Measurements from ENCODE around the gene PXDN. TPM values are rescaled to one million over a fixed set of nuclear protein-coding genes. Genes with fewer than 3 reads are reported as not detected.
"Not testable (repeated sequence)": the region's sequence is repeated elsewhere in the genome, so short reads cannot be mapped to it uniquely, and the experiment has no call there.

PXDN gene
- total RNA-seq, 1 experiment from 2014 or later: 96.1 TPM

DNA sequence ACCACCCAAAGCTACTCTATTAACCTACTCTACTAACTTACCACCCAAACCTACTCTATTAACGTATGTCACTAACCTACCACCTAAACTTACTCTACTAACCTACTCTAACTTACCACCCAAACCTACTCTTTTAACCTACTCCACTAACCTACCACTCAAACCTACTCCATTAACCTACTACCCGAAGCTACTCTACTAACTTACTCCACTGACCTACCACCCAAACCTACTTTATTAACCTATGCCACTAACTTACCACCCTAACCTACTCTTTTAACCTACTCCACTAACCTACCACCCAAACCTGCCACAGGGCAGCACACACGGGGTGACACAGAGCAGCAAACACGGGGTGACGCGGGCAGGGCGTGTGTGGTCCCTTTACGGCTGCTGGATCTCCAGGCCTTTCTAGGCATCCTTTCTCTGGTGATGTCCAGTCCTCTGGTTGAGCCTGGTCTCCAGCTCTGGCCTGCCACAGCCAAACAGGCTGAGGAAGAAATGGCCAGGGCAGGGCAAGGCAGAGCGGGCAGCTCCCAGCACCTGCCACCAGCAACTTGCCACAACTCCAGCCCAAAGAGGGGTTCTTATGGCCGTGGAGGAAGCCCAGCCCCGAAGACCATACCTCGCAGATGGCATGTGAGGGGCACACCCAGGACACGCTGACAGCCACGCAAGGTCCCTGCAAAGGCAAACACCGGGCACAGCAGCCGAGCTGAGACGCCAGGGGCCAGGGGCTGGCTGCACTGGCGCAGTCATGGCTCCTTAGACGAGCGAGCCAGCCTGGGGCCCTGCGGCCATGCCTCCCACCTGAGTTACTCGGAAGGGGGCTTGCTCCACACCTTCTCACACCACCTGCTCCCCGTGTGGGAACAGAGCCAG, 25.7 kb downstream of the PXDN start:
- H3K27me3 Mint-ChIP-seq (ENCODE audit: insufficient read depth, unreplicated experiment): no peaks in the 10 kb centered on the region
- POLR2A ChIA-PET: interaction anchor here (1.0 to 2.4 kb wide), 5 partner anchors 10 to 87 kb away, joined by 3 to 25 read pairs (median 5); no protein-coding TSS in a partner anchor
- TF ChIP-seq CTCF (IDR thresholded peaks at IDR 0.05; ENCODE audit: unreplicated experiment): no peak
- H3K36me3 Mint-ChIP-seq (ENCODE audit: insufficient read depth, unreplicated experiment): peaks cover 4% of the 10 kb centered on the region
- H3K4me3 Mint-ChIP-seq (ENCODE audit: unreplicated experiment): peak overlapping the region; percentile 0
- CTCF ChIA-PET: interaction anchor here (0.5 to 2.6 kb wide), 7 partner anchors 11 to 1676 kb away, joined by 3 to 11 read pairs (median 3); no protein-coding TSS in a partner anchor
- BruUV-seq (replicated peaks): no TSS peak
- peak overlapping the region; percentile 94 for H3K27ac Mint-ChIP-seq (ENCODE audit: low read depth, unreplicated experiment)
- H3K9me3 Mint-ChIP-seq (ENCODE audit: unreplicated experiment): no peaks in the 10 kb centered on the region
- peaks cover 34% of the 10 kb centered on the region for H3K4me1 Mint-ChIP-seq (ENCODE audit: insufficient read depth, unreplicated experiment)
- DNase-seq (ENCODE audit: unreplicated experiment): no peak
- intact Hi-C loops (cut with micrococcal nuclease): no loop called here

DNA sequence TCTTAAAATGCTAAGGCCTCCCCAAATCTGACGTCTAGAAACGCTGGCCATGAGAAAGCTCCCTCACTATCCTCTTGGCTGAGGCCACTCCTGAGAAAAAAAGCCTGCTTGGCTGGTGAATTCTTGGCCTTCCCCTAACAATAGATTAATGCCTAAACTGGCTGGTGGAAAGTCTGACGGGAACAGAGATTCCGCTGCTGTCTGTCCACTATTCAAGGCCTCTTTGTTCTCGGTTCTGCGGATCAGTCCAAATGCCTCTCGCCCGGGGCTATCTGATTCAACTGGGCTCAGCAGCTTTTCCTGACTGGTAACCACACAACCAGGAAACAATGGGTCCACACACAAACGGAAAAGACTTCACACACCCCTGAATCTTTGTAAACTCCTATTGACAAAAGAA, 27.2 kb downstream of the PXDN start:
- POLR2A ChIA-PET: interaction anchor here (1.0 to 2.4 kb wide), 7 partner anchors 9 to 41 kb away, joined by 3 to 25 read pairs (median 5); no protein-coding TSS in a partner anchor
- H3K27me3 Mint-ChIP-seq (ENCODE audit: insufficient read depth, unreplicated experiment): no peaks in the 10 kb centered on the region
- peaks cover 34% of the 10 kb centered on the region for H3K4me1 Mint-ChIP-seq (ENCODE audit: insufficient read depth, unreplicated experiment)
- no peaks in the 10 kb centered on the region for H3K9me3 Mint-ChIP-seq (ENCODE audit: unreplicated experiment)
- peak; percentile 78 for DNase-seq (ENCODE audit: unreplicated experiment)
- H3K27ac Mint-ChIP-seq (ENCODE audit: low read depth, unreplicated experiment): peak overlapping the region; percentile 94
- peaks cover 4% of the 10 kb centered on the region for H3K36me3 Mint-ChIP-seq (ENCODE audit: insufficient read depth, unreplicated experiment)
- intact Hi-C loops (cut with micrococcal nuclease): no loop called here
- BruUV-seq (replicated peaks): no TSS peak
- no peak for TF ChIP-seq CTCF (IDR thresholded peaks at IDR 0.05; ENCODE audit: unreplicated experiment)
- CTCF ChIA-PET: interaction anchor here (0.8 to 2.6 kb wide), 4 partner anchors 9 to 85 kb away, joined by 3 to 11 read pairs (median 5); no protein-coding TSS in a partner anchor
- peak overlapping the region; percentile 23 for H3K4me3 Mint-ChIP-seq (ENCODE audit: unreplicated experiment)

GRCh38 chr2:1716441-1716840, 27.9 kb downstream of the PXDN start:
- peak overlapping the region; percentile 94 for H3K27ac Mint-ChIP-seq (ENCODE audit: low read depth, unreplicated experiment)
- ChIA-PET CTCF (no interaction called here), POLR2A (interaction anchor here (1.5 to 2.4 kb wide), 3 partner anchors 8 to 15 kb away, joined by 6 to 25 read pairs (median 17); no protein-coding TSS in a partner anchor)
- intact Hi-C loops (cut with micrococcal nuclease): no loop called here
- no peak for DNase-seq (ENCODE audit: unreplicated experiment)
- peaks cover 34% of the 10 kb centered on the region for H3K4me1 Mint-ChIP-seq (ENCODE audit: insufficient read depth, unreplicated experiment)
- H3K36me3 Mint-ChIP-seq (ENCODE audit: insufficient read depth, unreplicated experiment): peaks cover 4% of the 10 kb centered on the region
- TF ChIP-seq CTCF (IDR thresholded peaks at IDR 0.05; ENCODE audit: unreplicated experiment): no peak
- no peaks in the 10 kb centered on the region for H3K9me3 Mint-ChIP-seq (ENCODE audit: unreplicated experiment)
- no peak overlapping the region for H3K4me3 Mint-ChIP-seq (ENCODE audit: unreplicated experiment)
- no peaks in the 10 kb centered on the region for H3K27me3 Mint-ChIP-seq (ENCODE audit: insufficient read depth, unreplicated experiment)
- BruUV-seq (replicated peaks): no TSS peak

- H3K36me3 Mint-ChIP-seq (ENCODE audit: insufficient read depth, unreplicated experiment); CTCF ChIA-PET; H3K27ac Mint-ChIP-seq (ENCODE audit: low read depth, unreplicated experiment); H3K4me3 Mint-ChIP-seq (ENCODE audit: unreplicated experiment); BruUV-seq (replicated peaks); POLR2A ChIA-PET; intact Hi-C loops (cut with micrococcal nuclease); H3K9me3 Mint-ChIP-seq (ENCODE audit: unreplicated experiment); H3K27me3 Mint-ChIP-seq (ENCODE audit: insufficient read depth, unreplicated experiment); DNase-seq (ENCODE audit: unreplicated experiment): not testable (repeated sequence)
- peaks cover 30% of the 10 kb centered on the region for H3K4me1 Mint-ChIP-seq (ENCODE audit: insufficient read depth, unreplicated experiment)
Measured at GRCh38 chr2:1716014-1716305, 28.4 kb downstream of the PXDN start.
